HG03139 (cell line): ENCODE results near the gene DOC2B.
"Not testable (repeated sequence)": the region's sequence is repeated elsewhere in the genome, so short reads cannot be mapped to it uniquely, and the experiment has no call there.

ENCODE experiments used
- ATAC-seq: cut with Tn5 transposase; IDR thresholded peaks from one replicate; pipeline ENCODE4 v1.9.1; 2021; ENCODE audit not compliant: unreplicated experiment

DOC2B gene

DNA sequence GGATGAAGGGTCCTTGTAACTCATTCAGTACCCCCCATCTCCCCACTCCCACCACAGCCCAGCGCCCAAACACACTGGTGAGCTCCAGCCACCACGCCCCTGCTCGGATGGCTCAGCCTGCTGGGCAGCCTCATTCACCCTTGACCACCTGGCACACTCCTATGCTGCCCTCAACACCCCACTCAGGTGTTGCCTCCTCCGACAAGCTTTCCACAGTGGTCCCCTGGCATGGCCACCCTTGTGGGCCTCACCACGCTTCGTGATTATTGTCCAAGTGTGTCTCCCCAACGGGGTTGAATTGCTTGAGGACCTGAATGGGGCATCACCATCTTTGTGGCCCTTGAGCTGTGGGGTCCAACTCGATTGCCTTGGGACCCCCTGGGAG, 12.0 kb upstream of the DOC2B start:
- ATAC-seq, result no peak

DNA sequence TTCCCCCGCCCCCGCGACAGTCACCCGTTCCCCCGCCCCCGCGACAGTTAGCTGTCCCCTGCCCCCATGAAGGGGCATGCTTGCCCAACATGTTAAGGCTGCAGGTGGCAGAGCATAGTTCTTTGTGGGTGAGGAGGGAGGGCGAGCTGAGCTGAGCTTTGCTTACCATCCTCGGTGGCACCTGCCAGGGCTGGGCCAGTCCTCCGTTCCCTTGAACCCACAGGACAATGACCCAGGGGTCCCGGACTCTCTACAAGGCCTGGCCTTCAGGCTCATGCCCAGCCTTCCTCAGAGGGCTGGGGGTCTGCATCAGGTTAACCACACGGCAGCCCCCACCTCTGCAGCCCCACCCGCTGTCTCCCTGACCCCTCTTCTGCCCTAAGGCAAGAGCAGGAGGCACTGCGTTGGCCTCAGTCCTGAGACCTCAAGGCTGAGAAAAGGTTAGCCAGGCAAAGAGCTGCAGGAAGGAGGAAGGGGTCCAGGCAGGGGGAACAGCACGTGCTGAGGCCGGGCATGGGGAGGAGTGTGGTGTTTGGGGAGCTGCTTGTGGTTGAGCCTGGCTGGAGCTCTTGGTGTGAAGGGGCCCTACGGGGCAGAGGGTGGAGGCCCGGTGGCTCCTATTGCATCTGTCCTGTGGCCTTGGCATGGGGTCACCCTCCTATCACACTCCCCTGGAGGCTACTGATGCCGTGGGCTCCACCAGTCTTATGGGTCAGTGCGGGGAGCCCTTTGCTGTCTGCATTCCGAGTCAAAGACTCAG, 11.4 kb upstream of the DOC2B start:
- no peak for ATAC-seq

DNA sequence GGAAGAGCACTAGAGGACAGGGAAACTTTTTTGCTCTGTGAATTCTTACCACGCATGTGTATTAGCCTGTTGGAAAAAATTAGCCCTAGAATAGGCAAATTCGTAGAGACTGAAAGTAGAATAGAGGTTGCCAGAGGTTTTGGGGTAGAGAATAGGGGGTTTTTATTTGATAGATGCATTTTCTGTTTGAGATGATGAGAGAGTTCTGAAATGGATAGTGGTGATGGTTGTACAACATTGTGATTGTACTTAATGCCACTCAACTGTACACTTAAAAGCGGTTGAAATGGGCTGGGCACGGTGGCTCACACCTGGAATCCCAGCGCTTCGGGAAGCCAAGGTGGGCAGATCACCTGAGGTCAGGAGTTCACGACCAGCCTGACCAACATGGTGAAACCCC, 8.0 kb upstream of the DOC2B start:
- ATAC-seq, result no peak

DNA sequence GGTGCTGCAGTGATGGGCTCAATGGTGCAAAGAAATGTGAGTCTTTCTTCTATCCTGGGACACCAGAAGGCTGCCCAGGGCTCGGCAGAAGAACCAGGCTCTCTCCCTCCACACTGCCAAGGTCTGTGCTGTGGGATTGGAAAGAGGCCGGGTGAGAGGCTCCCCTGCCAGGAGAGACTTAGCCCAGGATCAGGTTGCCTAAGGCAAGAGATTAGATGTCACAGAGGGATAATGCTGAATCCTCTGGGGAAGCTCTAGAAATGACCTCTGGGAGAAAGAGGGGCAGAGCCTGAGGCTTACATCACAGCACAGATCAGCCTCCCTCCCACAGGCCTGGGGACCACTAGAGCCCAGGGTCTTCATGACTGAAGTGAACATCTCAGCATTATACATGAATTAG, 5.7 kb upstream of the DOC2B start:
- no peak for ATAC-seq

DNA sequence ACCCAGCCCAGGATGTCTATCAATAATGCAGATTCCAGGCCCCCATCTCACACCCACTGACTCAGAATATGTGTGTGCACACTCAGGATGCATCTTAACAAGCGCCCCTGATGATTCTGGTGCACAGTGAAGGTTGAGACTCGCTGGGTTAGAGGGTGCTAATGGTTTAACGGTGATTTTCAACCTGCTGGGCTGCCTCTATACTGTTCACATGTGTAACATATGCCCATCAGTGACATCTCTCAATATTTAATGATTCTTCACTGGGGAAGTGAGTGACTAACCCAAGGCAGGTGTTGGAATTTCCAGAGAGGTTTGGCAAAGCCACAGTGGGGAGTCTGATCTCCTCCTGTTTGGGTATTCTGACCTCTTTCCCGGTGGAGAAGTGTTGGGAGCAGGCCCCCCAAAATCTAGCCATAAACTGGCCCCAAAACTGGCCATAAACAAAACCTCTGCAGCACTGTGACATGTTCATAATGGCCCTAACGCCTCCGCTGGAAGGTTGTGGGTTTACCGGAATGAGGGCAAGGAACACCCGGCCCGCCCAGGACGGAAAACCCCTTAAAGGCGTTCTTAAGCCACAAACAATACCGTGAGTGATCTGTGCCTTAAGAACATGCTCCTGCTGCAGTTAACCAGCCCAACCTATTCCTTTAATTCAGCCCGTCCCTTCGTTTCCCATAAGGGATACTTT, 4.1 kb upstream of the DOC2B start:
- ATAC-seq, result no peak

DNA sequence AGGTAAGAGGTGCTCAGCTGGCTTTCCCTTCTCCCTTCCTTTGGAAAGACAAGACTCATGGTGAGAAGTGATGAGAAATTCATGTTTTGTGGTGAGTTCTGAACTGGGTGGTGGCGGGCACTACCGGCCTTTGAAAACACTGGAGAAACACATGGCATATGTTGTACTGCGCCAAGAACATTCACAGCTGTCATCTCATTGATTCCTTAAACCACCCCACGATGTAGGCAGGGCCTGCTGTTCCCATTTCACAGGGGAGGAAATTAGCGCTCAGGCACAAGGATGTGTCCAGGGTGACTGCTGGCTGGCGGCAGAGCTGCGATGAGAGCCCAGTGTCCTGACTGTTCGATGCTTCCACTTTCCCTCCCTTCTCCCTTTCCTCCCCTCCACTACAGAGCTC, 1.6 kb upstream of the DOC2B start:
- no peak for ATAC-seq

DNA sequence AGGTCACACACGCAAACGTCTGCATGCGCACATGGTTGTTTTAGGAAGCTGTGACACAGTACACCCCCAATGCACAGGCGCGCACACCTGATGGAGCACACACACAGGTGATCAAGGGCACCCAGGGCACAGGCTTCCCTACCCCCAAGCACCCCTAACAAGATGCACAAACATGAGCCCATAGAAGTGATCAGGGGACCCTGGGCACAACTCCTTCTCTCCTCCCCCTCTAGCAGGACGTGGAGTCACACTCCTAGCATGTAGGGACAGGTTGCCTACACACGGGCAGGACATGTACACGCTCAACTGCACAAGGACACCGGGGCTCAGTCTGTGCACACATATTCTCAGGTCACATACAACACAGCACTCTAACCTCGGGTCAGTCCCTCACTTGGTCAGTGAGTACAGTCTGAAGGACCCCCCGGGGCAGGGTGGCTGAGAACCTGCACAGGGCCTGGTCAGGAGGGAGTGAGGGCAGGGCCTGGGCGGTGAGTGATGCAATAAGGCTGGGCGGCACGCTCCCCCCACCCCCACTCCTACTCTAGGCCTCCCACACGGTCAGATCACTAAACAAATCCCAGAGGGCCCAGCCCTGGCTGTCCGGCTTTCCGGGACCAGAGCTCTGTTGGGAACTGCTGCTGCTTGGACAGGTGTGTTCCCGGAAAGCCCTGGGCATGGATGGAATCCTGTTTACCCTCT, 751 bp upstream of the DOC2B start:
- no peak for ATAC-seq

DNA sequence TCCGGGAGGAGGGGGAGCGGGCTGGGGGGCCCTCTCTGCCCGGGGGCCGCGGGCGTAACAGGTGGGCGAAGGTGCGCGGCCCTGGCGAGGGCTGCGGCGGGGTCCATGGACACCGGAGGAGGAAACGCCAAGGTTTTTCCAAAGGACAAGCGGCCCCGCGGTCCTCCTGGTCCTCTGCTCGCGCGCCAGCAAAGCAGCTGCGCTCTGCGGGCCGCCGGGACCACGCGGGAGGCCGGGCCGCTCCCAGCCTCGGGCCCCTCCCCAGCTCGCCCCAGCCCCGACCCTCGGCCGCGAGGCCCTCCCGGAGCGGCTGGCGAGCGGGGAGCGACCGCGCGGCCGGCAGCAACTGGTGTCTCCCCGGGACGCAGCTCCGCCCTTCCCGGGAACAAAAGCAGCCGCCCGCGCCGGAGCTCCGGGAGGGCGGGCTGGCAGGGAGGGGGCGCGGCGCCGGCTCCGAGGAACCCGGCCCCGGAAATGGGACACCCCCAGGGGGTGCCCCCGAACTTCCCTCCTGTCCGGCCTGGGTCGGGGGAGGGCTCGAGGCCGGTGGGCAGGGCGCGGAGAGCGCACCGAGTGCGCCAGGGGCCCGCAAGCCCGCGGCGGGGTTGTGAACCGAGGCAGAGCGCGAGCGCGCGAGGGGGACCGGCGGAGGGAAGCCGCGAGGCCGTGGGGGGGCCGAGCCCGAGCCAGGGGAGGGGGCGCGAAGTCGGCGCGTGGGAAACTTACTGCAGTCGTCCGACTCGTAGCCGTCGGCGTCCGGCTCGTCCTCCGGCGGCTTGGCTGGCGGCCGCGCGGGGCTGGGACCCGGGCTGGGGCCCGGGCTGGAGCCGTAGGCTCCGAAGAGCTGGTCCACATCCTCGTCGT, 837 bp downstream of the DOC2B start:
- no peak for ATAC-seq

DNA sequence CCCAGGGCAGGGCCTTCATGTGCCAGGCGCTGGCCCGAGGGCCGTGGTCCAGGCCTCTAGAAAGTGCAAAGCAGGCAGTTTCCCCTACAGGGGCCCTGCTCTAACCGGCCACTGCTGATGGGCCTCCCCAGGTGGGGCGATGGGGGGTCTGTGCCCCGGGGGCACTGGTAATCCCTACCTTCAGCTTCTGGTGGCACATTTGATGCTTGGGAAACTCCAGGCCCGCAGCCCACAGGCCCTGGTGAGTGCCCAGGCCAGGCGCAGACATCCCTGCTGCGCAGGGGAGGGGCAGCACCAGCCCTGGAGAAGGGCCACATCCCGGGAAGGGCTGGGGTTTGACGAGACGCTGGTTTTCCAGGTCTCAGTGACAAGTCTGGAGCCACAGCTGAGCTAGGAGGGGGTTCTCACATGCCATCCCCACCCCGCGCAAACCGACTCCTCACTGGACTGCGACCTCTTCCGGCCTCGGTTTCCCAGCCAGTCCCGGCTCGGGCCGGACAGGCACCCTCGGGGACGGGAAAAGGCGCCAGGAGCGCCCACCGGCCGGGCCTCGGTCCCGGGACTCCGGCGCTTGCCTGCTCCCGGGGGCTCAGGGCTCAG, 1.6 kb downstream of the DOC2B start:
- no peak for ATAC-seq

DNA sequence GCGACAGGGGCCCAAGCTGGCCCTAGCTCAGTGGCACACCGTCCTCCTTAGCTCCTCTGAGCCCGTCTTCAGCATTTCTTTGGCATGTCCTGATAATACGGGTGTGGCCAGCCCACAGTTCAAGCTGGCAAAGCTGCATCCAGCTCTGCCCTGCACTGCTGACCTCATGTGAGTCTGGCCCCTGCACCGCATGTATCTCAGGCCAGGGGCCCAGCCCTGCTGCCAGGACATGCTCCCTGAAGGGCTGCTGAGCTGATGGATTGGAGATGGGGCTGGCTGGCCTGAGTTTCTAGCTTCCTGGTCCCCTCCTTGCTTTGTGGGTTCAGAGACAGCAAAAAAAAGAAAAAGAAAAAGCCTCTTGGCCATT, 2.4 kb downstream of the DOC2B start:
- no peak for ATAC-seq

DNA sequence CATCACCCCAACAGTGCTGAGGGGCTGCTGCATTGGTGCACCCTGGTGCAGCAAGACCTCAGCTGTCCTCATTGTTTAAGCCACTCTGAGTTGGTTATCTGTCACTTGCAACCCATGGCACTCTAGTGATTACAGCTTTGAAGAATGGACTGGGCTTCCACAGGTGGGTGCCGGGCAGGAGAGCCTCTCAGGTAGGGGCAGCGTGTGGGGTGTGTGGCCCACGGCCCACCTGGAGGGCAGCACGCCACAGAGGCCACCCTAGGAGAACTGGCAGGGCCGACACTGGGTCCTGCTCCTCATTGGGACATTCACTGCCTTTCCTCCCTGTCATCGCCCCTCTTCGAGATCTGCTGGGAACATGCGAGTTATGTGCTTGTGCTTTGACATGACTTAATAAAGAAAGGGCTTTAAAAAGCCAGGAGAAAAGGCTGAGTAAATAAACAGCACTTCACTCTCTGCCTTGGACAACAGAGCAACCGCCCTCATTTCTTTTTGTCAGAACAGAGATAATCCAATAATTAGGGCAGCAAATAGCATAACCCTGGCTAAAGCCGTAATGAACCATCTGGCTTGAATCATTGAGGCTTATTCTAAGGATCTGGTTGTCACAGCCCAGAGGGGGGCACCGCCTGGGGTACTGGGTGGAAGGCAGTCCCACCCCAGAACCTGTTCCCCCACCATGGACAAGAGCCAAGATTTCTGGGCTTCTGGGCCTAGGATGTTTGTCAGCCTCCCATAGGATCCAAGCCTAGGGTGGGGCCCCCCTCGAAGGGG, 3.0 kb downstream of the DOC2B start:
- no peak for ATAC-seq

DNA sequence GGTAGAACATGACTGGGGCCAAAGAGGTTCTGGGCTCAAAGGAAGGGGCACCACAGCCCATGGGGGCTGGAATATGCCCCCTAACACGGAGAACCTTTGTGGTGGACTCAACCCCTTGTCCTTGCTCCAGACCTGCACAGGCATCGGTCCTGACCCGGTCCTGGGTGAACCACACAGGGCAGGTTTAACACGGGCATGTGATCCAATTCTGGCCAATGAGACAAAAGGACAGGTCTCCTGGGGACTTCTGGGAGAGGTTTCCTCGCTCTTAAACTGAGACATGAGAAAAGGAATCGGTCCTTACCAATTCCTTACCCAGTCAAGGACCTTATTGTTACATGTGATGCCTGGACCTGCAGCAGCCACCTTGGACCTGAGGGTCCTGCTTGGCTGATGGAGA, 3.7 kb downstream of the DOC2B start:
- ATAC-seq, result no peak

DNA sequence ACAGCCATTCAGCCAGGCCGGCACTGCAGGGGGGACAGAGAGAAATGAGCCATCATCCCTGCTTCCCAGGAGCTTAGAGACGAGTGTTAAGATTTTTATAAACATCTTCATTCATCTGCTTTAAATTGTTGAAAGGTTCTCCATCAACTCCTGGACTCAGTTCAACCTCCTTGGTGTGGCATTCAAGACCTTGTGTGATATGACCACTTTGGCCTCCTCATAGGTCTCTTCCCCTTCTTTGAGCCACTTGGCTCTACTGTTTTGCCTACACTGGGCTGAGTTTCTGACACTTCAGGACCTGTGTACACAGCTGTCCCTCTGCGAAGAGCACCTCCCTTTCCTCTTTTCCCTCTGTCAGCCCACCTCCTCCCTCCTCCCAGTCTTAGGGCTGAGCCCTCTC, 4.3 kb downstream of the DOC2B start:
- no peak for ATAC-seq

DNA sequence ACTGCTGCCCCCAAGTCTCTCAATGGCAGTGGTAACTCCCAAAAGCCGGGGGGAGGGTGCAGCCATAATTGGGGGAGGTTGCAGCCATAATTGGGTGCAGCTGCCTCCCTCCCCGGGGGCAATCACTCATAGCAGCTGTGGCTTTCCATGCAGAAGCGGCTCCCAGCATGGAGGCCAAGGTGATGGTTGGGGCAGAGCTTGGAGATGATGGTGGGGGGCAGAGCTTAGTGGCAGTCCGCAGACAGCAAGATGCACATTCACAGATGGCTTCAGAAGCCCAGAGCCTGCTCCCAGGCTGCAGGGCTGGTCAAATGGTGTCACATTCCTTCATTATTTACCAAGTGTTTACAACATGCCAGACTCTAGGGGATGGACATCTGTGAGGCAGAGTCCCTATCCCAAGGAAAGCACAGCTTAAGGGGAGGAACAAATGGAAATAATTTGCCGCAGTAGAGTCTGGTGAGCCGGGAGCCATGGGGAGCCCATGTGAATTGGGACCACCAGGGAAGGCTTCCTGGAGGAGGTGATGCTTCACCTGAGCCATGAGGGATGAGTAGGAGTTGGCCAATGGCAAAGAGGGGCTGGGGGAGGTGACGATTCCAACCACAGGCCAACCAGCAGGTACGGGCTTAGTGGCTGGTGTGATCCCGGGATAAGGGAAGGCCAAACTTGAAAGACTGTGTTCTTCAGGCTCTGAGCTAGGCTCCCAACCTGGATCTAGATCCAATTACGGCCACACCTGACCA, 8.1 kb downstream of the DOC2B start:
- ATAC-seq, result no peak

DNA sequence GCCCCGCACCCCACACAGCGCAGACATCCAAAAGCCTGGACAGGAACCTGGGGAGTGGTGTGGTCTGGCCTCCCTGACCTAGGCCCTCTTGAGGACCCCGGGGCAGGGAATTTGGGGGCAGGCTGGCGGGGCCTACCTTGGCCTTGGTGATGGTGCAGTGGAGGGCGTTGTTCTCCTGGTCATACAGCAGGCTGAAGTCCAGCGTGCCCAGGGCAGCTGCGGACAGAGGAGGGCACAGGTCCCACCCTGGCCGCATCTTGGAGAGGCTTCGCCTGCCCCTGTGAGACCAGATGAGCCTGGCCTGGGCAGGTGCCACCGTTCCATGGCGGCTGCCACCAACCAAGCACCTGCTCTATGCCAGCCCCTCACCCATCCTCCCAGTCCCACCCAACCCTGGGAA, 9.0 kb downstream of the DOC2B start:
- ATAC-seq, result no peak

DNA sequence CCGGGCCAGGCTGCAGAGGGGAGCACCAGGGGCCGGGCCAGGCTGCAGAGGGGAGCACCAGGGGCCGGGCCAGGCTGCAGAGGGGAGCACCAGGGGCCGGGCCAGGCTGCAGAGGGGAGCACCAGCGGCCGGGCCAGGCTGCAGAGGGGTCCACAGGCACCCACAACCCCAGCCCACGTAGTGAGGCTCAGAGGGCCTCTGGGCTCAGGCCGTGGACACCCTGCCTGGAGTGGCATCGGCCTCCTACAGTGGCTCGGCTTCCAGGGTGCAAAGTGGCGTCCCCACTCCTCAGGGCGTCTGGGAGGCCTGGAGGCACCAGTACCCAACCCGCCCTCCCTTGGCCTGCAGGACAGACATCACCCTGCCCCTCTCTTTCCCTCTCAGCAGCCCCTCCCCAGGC, 9.6 kb downstream of the DOC2B start:
- no peak for ATAC-seq

DNA sequence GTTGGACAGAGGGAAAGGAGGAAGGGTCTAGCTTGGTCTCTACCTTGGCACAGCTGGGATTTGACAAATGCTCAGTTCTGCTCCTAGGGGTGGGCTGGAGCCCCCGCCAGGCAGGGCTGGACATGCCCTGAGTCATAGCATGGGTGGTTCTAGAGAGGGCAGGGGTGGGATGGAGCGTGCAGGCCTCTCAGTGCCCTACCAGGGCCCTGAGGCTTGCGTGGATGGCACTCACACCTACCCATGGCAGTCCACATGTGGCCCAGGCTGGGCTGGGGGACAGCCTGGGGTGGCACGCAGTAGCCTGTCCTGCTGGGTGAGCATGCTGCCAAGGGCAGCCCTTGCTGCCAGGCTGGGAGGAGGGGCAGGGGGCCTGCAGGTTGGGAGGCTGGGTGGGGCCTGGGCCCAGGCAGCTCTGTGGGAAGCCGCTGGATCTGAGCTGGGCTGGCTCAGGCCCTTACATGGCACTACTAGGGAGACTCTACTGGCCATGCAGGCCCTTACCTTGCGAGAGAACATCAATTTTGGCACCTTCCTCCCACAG, 11.2 kb downstream of the DOC2B start:
- ATAC-seq, result no peak

DNA sequence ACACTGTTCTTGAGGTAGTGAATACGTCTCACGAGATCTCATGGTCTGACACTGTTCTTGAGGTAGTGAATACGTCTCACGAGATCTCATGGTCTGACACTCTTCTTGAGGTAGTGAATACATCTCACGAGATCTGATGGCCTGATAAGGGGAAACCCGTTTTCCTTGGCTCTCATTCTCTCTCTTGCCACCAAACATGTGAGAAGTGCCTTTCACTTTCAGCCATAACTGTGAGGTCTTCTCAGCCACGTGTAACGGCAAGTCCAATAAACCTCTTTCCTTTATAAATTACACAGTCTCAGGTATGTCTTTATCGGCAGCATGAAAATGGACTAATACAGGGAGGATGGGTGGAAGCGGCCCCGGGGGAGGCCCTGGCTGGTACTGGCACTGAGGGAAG, 12.8 kb downstream of the DOC2B start:
- ATAC-seq, result not testable (repeated sequence)

DNA sequence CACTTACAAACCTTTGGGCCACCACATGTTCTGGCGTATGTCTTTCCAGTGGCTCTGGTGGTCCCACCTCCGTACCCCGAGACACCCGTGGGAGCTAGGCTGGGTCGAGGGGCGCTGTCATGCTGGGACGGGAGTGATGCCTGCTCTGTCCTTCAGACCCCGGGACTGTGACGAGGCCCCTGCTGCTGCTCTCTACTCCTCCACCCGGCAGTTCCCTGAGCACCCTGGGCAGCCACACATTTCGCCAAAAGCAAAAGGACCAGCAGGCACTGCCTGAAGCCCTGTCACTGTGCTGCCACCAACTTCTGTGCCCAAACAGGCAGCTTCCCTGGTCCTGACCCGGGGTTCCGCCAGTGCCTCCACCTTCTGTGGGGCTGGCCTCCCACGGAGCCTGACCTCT, 15.5 kb downstream of the DOC2B start:
- no peak for ATAC-seq
